ENCODE measurements around the gene OSBPL5. TPM values are rescaled to one million over a fixed set of nuclear protein-coding genes. Genes with fewer than 3 reads are reported as not detected.

The OSBPL5 gene
- polyA plus RNA-seq, 3 donors, result 3.1 to 30.3 (median 6.8) TPM

DNA sequence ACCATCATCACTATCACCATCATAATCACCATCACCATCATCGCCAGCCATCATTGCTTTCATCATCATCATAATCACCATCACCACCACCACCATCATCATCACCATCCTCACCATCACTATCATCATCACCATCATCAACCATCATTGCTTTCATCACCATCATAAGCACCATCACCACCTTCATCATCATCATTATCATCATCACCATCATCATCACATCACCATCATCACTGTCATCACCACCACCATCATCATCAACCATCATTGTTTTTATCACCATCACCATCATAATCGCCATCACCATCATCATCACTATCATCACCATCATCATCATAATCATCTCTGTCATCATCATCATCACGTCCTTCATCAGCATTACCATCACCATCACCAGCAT is 9.3 kb upstream of the OSBPL5 start:
- H3K27me3 Mint-ChIP-seq (ENCODE audit: low read depth in 3 of 3), result peaks cover 4 to 10% (median 10%) of the 10 kb centered on the region in 3 donors
- no peak for DNase-seq
- 90% methylated on average over 3 of the region's 3 CpGs for WGBS (ENCODE audit: insufficient coverage)
- H3K4me3 Mint-ChIP-seq, result no peak overlapping the region
- no peaks in the 10 kb centered on the region for H3K36me3 ChIP-seq (replicated peaks in 1 of 2; ENCODE audit: control insufficient read depth in 1 of 2, insufficient read depth in 2 of 2, low read length in 2 of 2)
- no peak overlapping the region for H3K4me2 ChIP-seq (replicated peaks; ENCODE audit: extremely low read depth, low read length, poor library complexity, severe bottlenecking)
- peaks cover 7 to 16% (median 13%) of the 10 kb centered on the region in 7 donors for H3K9me3 Mint-ChIP-seq
- no peaks in the 10 kb centered on the region for H3K36me3 Mint-ChIP-seq
- H3K4me1 ChIP-seq (ENCODE audit: control insufficient read depth in 1 of 2, insufficient read depth in 2 of 2, low read length in 2 of 2), result peaks cover 6 to 8% of the 10 kb centered on the region in 2 donors
- H3K27ac Mint-ChIP-seq, result no peak overlapping the region
- H3K4me1 Mint-ChIP-seq, result peaks cover 7% of the 10 kb centered on the region
- H4K20me1 ChIP-seq (ENCODE audit: insufficient read depth, low read length), result no peaks in the 10 kb centered on the region
- no peak overlapping the region for H2AFZ ChIP-seq (ENCODE audit: insufficient read depth, low read depth, low read length, poor library complexity, severe bottlenecking)
- intact Hi-C loops (cut with micrococcal nuclease), result no loop called here
- H3K9me3 ChIP-seq (replicated peaks in 1 of 2; ENCODE audit: control insufficient read depth in 1 of 2, insufficient read depth in 1 of 2, low read length in 2 of 2), result peaks cover 10 to 13% of the 10 kb centered on the region in 2 donors
- TF ChIP-seq, protein P1, sequence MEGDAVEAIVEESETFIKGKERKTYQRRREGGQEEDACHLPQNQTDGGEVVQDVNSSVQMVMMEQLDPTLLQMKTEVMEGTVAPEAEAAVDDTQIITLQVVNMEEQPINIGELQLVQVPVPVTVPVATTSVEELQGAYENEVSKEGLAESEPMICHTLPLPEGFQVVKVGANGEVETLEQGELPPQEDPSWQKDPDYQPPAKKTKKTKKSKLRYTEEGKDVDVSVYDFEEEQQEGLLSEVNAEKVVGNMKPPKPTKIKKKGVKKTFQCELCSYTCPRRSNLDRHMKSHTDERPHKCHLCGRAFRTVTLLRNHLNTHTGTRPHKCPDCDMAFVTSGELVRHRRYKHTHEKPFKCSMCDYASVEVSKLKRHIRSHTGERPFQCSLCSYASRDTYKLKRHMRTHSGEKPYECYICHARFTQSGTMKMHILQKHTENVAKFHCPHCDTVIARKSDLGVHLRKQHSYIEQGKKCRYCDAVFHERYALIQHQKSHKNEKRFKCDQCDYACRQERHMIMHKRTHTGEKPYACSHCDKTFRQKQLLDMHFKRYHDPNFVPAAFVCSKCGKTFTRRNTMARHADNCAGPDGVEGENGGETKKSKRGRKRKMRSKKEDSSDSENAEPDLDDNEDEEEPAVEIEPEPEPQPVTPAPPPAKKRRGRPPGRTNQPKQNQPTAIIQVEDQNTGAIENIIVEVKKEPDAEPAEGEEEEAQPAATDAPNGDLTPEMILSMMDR (IDR thresholded peaks at IDR 0.05), result no peak
- no peaks in the 10 kb centered on the region for H3K79me2 ChIP-seq (ENCODE audit: insufficient read depth, low read length)
- H3K9ac ChIP-seq (ENCODE audit: insufficient read depth, low read length, poor library complexity, severe bottlenecking), result no peak overlapping the region
- H3K4me3 ChIP-seq (replicated peaks in 1 of 3; ENCODE audit: low read depth in 2 of 3, low read length in 3 of 3), result no peak overlapping the region
- peaks cover 0 to 18% of the 10 kb centered on the region in 2 donors for H3K27me3 ChIP-seq (ENCODE audit: control insufficient read depth in 2 of 2, insufficient read depth in 2 of 2, low read length in 2 of 2)
- H3K27ac ChIP-seq (ENCODE audit: low read depth in 1 of 2, low read length in 2 of 2), result no peak overlapping the region

DNA sequence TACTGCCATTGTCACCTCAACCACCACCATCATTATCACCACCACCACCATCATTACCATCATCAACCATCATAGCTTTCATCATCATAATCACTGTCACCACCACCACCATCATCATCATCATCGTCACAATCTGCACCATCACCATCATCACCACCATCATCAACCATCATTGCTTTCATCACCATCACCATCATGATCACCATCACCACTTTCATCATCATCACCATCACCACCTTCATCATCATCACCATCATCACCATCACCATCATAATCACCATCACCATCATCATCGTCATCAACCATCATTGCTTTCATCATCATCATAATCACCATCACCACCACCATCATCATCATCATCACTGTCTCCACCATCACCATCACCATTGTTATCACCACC is 8.7 kb upstream of the OSBPL5 start:
- 100% methylated on average over 2 of the region's 2 CpGs for WGBS (ENCODE audit: insufficient coverage)
- Mint-ChIP-seq H3K9me3 (peaks cover 7 to 16% (median 14%) of the 10 kb centered on the region in 7 donors), H3K27ac (no peak overlapping the region), H3K36me3 (no peaks in the 10 kb centered on the region), H3K4me3 (no peak overlapping the region), H3K27me3 (ENCODE audit: low read depth in 3 of 3) (peaks cover 5 to 14% (median 13%) of the 10 kb centered on the region in 3 donors), H3K4me1 (peaks cover 12% of the 10 kb centered on the region)
- intact Hi-C loops (cut with micrococcal nuclease), result no loop called here
- Histone ChIP-seq H4K20me1 (ENCODE audit: insufficient read depth, low read length) (no peaks in the 10 kb centered on the region), H3K79me2 (ENCODE audit: insufficient read depth, low read length) (no peaks in the 10 kb centered on the region), H3K27ac (ENCODE audit: low read depth in 1 of 2, low read length in 2 of 2) (no peak overlapping the region), H3K9ac (ENCODE audit: insufficient read depth, low read length, poor library complexity, severe bottlenecking) (no peak overlapping the region), H3K9me3 (replicated peaks in 1 of 2; ENCODE audit: control insufficient read depth in 1 of 2, insufficient read depth in 1 of 2, low read length in 2 of 2) (peaks cover 10 to 13% of the 10 kb centered on the region in 2 donors), H3K4me1 (ENCODE audit: control insufficient read depth in 1 of 2, insufficient read depth in 2 of 2, low read length in 2 of 2) (peaks cover 12 to 14% of the 10 kb centered on the region in 2 donors), H3K4me3 (replicated peaks in 1 of 3; ENCODE audit: low read depth in 2 of 3, low read length in 3 of 3) (no peak overlapping the region), H2AFZ (ENCODE audit: insufficient read depth, low read depth, low read length, poor library complexity, severe bottlenecking) (no peak overlapping the region), H3K4me2 (replicated peaks; ENCODE audit: extremely low read depth, low read length, poor library complexity, severe bottlenecking) (no peak overlapping the region), H3K27me3 (ENCODE audit: control insufficient read depth in 2 of 2, insufficient read depth in 2 of 2, low read length in 2 of 2) (peaks cover 0 to 24% of the 10 kb centered on the region in 2 donors), H3K36me3 (replicated peaks in 1 of 2; ENCODE audit: control insufficient read depth in 1 of 2, insufficient read depth in 2 of 2, low read length in 2 of 2) (no peaks in the 10 kb centered on the region)
- TF ChIP-seq, protein P1 (IDR thresholded peaks at IDR 0.05), result no peak
- DNase-seq, result no peak
